ENCODE measurements around the gene ANKEF1.
A peak's percentile ranks its signal among the peaks of the same experiment; 100 is the strongest.

Gene ANKEF1

DNA sequence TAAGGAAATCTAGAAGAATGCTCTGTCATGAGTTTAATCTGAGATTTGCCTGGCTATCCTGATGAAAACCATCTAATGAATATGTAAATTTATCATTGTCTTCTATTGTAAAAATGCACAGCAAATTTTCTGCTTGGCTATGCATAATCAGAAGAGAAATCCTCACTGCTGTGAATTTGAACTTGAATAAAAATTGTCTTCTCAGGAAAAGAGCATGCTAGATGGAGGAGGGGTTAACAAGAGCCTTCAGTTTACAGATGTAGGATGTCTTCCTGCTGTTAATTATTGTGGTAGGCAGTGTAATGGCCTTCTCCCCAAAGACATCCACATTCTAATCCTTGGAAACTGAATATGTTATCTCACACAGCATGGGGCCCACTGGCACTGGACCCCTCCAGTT is 45.8 kb downstream of the ANKEF1 start:
- DNase-seq, result no peak

GRCh38 chr20:10089871-10090587 is 55.2 kb downstream of the ANKEF1 start:
- no peak for DNase-seq

GRCh38 chr20:10090588-10091166 is 55.9 kb downstream of the ANKEF1 start:
- peak in 23 of 51 donors; percentile 3 to 58 (median 25) for DNase-seq

- DNase-seq, result peak in 1 of 51 donors; percentile 29
These were observed 58.4 kb downstream of the ANKEF1 start for GRCh38 chr20:10093087-10093591.

- no peak for DNase-seq
These were observed 59.9 kb downstream of the ANKEF1 start for GRCh38 chr20:10094566-10095173.

DNA sequence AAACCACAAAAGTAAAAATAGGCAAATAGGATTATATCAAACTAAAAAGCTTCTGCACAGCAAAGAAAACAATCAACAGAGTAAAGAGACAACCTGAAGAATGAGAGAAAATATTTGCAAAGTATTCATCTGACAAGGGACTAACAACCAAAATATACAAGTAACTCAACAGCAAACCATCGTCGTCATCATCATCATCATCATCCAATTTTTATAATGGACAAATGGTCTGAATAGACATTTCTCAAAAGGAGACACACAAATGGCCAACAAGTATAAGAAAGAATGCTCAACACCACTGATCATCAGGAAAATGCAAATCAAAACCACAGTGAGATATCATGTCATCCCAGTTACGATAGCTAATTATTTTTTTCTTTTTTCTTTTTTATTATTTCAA is 62.0 kb downstream of the ANKEF1 start:
- no peak for DNase-seq

- no peak for DNase-seq
These were observed 70.3 kb downstream of the ANKEF1 start for GRCh38 chr20:10105046-10105445.

Measured in hypothalamus (tissue), 51 donors.